SK-N-SH (cell line): ENCODE data around the gene CYP2D6. TPM values are rescaled to one million over a fixed set of nuclear protein-coding genes. Genes with fewer than 3 reads are reported as not detected.

Experiments used
- CTCF ChIA-PET: fragments of 300-600, 350-600 bp; formaldehyde crosslinking; extraction: SDS; loops from one replicate; lab custom pipeline; 2021; lab: Yijun Ruan, JAX
- POLR2A ChIA-PET: fragments of 350-600 bp; sonication (Branson Sonifier 250); formaldehyde crosslinking; extraction: SDS; loops from one replicate; lab custom pipeline; 2020; ENCODE audit warnings: antibody characterized with exemption, inconsistent platforms; lab: Yijun Ruan, JAX
- DNase-seq: peaks from one replicate; pipeline ENCODE4 v3.0.0; 2012
- H2AFZ ChIP-seq: fragments of 200-600 bp; sonication (generic); 2 replicates; pipeline ENCODE4 v1.8.1; 2016; ENCODE audit warnings: antibody characterized with exemption, mild to moderate bottlenecking, low read depth
- H3F3A ChIP-seq: fragments of 200-600 bp; sonication (generic); replicated peaks from 2 replicates; pipeline ENCODE3; 2016; ENCODE audit warnings: antibody characterized with exemption, mild to moderate bottlenecking; ENCODE audit not compliant: insufficient read depth
- H3K27ac ChIP-seq, 2 experiments: fragments of 200-500 bp in 1 of 2; fragments of 200-600 bp in 1 of 2; sonication (Bioruptor generic) in 1 of 2; sonication (generic), shearing (Covaris generic) in 1 of 2; 2 replicates each; pipeline versions ENCODE4 v1.5.1 to v1.6.1; 2014 to 2016; ENCODE audit warnings: low read depth in 2 of 2, inconsistent platforms in 1 of 2, low read length in 1 of 2, mild to moderate bottlenecking in 1 of 2, mixed read lengths in 1 of 2
- H3K27me3 ChIP-seq: fragments of 200-600 bp; sonication (generic), shearing (Covaris generic); 2 replicates; pipeline ENCODE4 v1.6.1; 2016; ENCODE audit warnings: mixed run types; ENCODE audit not compliant: insufficient read depth
- H3K36me3 ChIP-seq, 2 experiments: fragments of 200-500 bp in 1 of 2; fragments of 200-600 bp in 1 of 2; sonication (Bioruptor generic) in 1 of 2; sonication (generic) in 1 of 2; replicated peaks in 1 of 2; 2 replicates each; pipeline versions ENCODE3 to v1.5.1; 2014 to 2016; ENCODE audit warnings: low read length in 1 of 2, mild to moderate bottlenecking in 1 of 2; ENCODE audit not compliant: insufficient read depth in 2 of 2, control insufficient read depth in 1 of 2
- H3K4me1 ChIP-seq, 2 experiments: fragments of 200-500 bp in 1 of 2; fragments of 200-600 bp in 1 of 2; sonication (Bioruptor generic) in 1 of 2; sonication (generic), shearing (Covaris generic) in 1 of 2; 2 replicates each; pipeline versions ENCODE4 v1.5.1 to v1.6.1; 2014 to 2016; ENCODE audit warnings: low read depth in 1 of 2, low read length in 1 of 2, mixed run types in 1 of 2; ENCODE audit not compliant: insufficient read depth in 2 of 2, control insufficient read depth in 1 of 2
- H3K4me2 ChIP-seq: fragments of 200-600 bp; sonication (generic), shearing (Covaris generic); 2 replicates; pipeline ENCODE4 v1.6.1; 2017; ENCODE audit warnings: mixed run types
- H3K4me3 ChIP-seq, 2 experiments: fragments of 200-500 bp in 1 of 2; fragments of 200-600 bp in 1 of 2; sonication (Bioruptor generic) in 1 of 2; sonication (generic), shearing (Covaris generic) in 1 of 2; 2 replicates each; pipeline versions ENCODE4 v1.5.1 to v1.8.1; 2014 to 2016; ENCODE audit warnings: low read depth in 2 of 2, inconsistent platforms in 1 of 2, low read length in 1 of 2, mild to moderate bottlenecking in 1 of 2, mixed read lengths in 1 of 2, moderate library complexity in 1 of 2
- H3K79me2 ChIP-seq: fragments of 200-600 bp; sonication (generic); 2 replicates; pipeline ENCODE4 v1.8.1; 2017; ENCODE audit warnings: mild to moderate bottlenecking; ENCODE audit not compliant: insufficient read depth
- H3K9ac ChIP-seq: fragments of 200-600 bp; sonication (generic); 2 replicates; pipeline ENCODE4 v1.6.1; 2017; ENCODE audit warnings: mixed run types
- H3K9me2 ChIP-seq: fragments of 200-600 bp; sonication (generic); 2 replicates; pipeline ENCODE4 v1.6.1; 2017; ENCODE audit warnings: mixed run types
- H3K9me3 ChIP-seq: fragments of 200-600 bp; sonication (generic); 2 replicates; pipeline ENCODE4 v1.6.1; 2017; ENCODE audit warnings: mixed run types, mild to moderate bottlenecking, moderate library complexity
- H4K20me1 ChIP-seq: fragments of 200-600 bp; sonication (generic); 2 replicates; pipeline ENCODE4 v1.6.1; 2017; ENCODE audit warnings: mild to moderate bottlenecking, mixed run types; ENCODE audit not compliant: insufficient read depth
- CHD2 ChIP-seq: fragments of 150-350 bp; IDR thresholded peaks from 2 replicates; pipeline ENCODE4 v1.6.1; 2018; ENCODE audit warnings: low read length; ENCODE audit not compliant: partially characterized antibody
- FOSL2 ChIP-seq: IDR thresholded peaks from 2 replicates; pipeline ENCODE4 v1.4.0; 2012; ENCODE audit warnings: low read depth, mild to moderate bottlenecking, moderate library complexity, borderline replicate concordance
- FOXJ3 ChIP-seq: sonication (generic); formaldehyde crosslinking; IDR thresholded peaks from 2 replicates; pipeline ENCODE4 v1.5.1; 2020; ENCODE audit warnings: mild to moderate bottlenecking, missing genetic modification reagents
- IRF3 ChIP-seq: fragments of 150-350 bp; IDR thresholded peaks from 2 replicates; pipeline ENCODE4 v1.6.1; 2016; ENCODE audit warnings: mild to moderate bottlenecking, low read depth, low read length
- MAX ChIP-seq: IDR thresholded peaks from 2 replicates; pipeline ENCODE4 v1.4.0; 2012; ENCODE audit warnings: low read depth
- MEF2A ChIP-seq: IDR thresholded peaks from 2 replicates; pipeline ENCODE4 v1.4.0; 2012; ENCODE audit warnings: low read depth, borderline replicate concordance
- MXI1 ChIP-seq: IDR thresholded peaks from 2 replicates; pipeline ENCODE4 v1.6.1; 2012; ENCODE audit warnings: mild to moderate bottlenecking, low read depth, low read length, improper control_type of control experiment
- PBX3 ChIP-seq: IDR thresholded peaks from 2 replicates; pipeline ENCODE4; 2012
- POLR2AphosphoS5 ChIP-seq: IDR thresholded peaks from 2 replicates; pipeline ENCODE4 v1.6.1; 2012; ENCODE audit warnings: low read depth, low read length
- RAD21 ChIP-seq: IDR thresholded peaks from 2 replicates; pipeline ENCODE4 v1.6.1; 2012; ENCODE audit warnings: mild to moderate bottlenecking, low read length
- RCOR1 ChIP-seq: fragments of 150-350 bp; IDR thresholded peaks from 2 replicates; pipeline ENCODE4 v1.6.1; 2017; ENCODE audit warnings: antibody characterized with exemption, low read length
- RFX5 ChIP-seq: IDR thresholded peaks from 2 replicates; pipeline ENCODE4 v1.6.1; 2012; ENCODE audit warnings: mild to moderate bottlenecking, improper control_type of control experiment, low read length
- RXRA ChIP-seq: IDR thresholded peaks from 2 replicates; pipeline ENCODE4 v1.4.0; 2012; ENCODE audit warnings: low read depth, mild to moderate bottlenecking, borderline replicate concordance
- SIN3A ChIP-seq: IDR thresholded peaks from 2 replicates; pipeline ENCODE4 v1.6.1; 2012; ENCODE audit warnings: low read depth, mild to moderate bottlenecking, low read length, moderate library complexity, borderline replicate concordance
- SMC3 ChIP-seq: IDR thresholded peaks from 2 replicates; pipeline ENCODE4 v1.6.1; 2012; ENCODE audit warnings: low read depth, low read length, improper control_type of control experiment
- USF1 ChIP-seq: IDR thresholded peaks from 2 replicates; pipeline ENCODE4 v1.4.0; 2012; ENCODE audit warnings: low read depth, borderline replicate concordance
- YY1 ChIP-seq: IDR thresholded peaks from 2 replicates; pipeline ENCODE4 v1.4.0; 2012; ENCODE audit warnings: low read depth, mild to moderate bottlenecking
- ZBTB33 ChIP-seq: IDR thresholded peaks from 2 replicates; pipeline ENCODE4 v1.4.0; 2012; ENCODE audit warnings: low read depth, borderline replicate concordance
- WGBS: methylation state at CpG from one replicate; pipeline ENCODE4 v1.1.6; 2017; ENCODE audit warnings: low lambda C conversion rate; 5-methylcytosine and 5-hydroxymethylcytosine counted together
- polyA plus RNA-seq, 3 experiments: library from polyadenylated mRNA; depleted of rRNA; stranded (reverse); fragments of >200 nt; gene quantifications; 2 replicates each; pipeline ENCODE4 v1.2.3, GENCODE V29; 2012

The CYP2D6 gene
- polyA plus RNA-seq, 1 of the 3 experiments (the other 2 are of a cell fraction), result 0.26 TPM

- no peak for TF ChIP-seq USF1
- no peak for TF ChIP-seq FOXJ3 (CRISPR knock-in tag)
- TF ChIP-seq RCOR1, result no peak
These were observed 44.6 kb downstream of the CYP2D6 start (continued) for GRCh38 chr22:42086051-42086450.

- H3K9me3 ChIP-seq, result no peaks in the 10 kb centered on the region
- CTCF ChIA-PET, result no interaction called here
- H4K20me1 ChIP-seq, result no peaks in the 10 kb centered on the region
- TF ChIP-seq MEF2A, result no peak
- TF ChIP-seq IRF3, result no peak
- no peak for TF ChIP-seq MXI1
- no peak for TF ChIP-seq SMC3
- no peak for TF ChIP-seq CHD2
- TF ChIP-seq FOSL2, result no peak
- TF ChIP-seq PBX3, result no peak
- no peak for TF ChIP-seq RAD21
- no peak for TF ChIP-seq MAX
- TF ChIP-seq YY1, result no peak
- TF ChIP-seq USF1, result no peak
- TF ChIP-seq RXRA, result no peak
- TF ChIP-seq ZBTB33, result no peak
- TF ChIP-seq RFX5, result no peak
- no peak for TF ChIP-seq POLR2AphosphoS5
- no peak for TF ChIP-seq SIN3A
- H3K36me3 ChIP-seq, result peaks cover 8 to 14% of the 10 kb centered on the region in 2 experiments
- H3K4me2 ChIP-seq, result no peak overlapping the region
- DNase-seq, result no peak
- WGBS, result 80% methylated on average over 2 of the region's 8 CpGs
- POLR2A ChIA-PET, result interaction anchor here (0.7 kb wide), 1 partner anchor 52 kb away, joined by 3 read pairs; no protein-coding TSS in a partner anchor
- H3K4me1 ChIP-seq, result peaks cover 0 to 2% of the 10 kb centered on the region in 2 experiments; a peak in 1 of 4 replicates
- peaks cover 42% of the 10 kb centered on the region for H3K79me2 ChIP-seq
- H2AFZ ChIP-seq, result no peak overlapping the region
- H3K9me2 ChIP-seq, result no peaks in the 10 kb centered on the region
- peaks cover 3% of the 10 kb centered on the region for H3F3A ChIP-seq
- no peak overlapping the region for H3K4me3 ChIP-seq
- H3K27me3 ChIP-seq, result no peaks in the 10 kb centered on the region
- no peak overlapping the region for H3K9ac ChIP-seq
- no peak overlapping the region for H3K27ac ChIP-seq
These were observed 45.7 kb downstream of the CYP2D6 start for GRCh38 chr22:42084874-42085273.
